IPS DF 4.7 (cell line): Measurements from ENCODE around the gene GALNT17.

Experiments
- DNase-seq: peaks from one replicate; pipeline ENCODE4 v3.0.0-alpha.2; 2013; ENCODE audit warnings: low spot score; ENCODE audit errors: extremely low read depth

Gene GALNT17

GRCh38 chr7:71386152-71386785, 254.3 kb downstream of the GALNT17 start:
- no peak for DNase-seq

DNA sequence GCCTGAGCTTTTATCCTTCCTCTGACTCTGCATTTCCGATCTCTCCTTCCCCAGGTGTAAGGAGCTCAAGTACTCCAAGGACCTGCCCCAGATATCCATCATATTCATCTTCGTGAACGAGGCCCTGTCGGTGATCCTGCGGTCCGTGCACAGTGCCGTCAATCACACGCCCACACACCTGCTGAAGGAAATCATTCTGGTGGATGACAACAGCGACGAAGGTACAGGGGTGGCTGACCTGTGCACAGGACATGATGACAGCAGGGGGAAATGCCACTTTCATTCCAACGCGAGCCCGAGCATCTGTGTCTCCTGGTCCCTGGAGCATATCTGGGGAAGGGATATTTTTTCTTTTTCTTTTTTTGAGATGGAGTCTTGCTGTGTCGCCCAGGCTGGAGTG, 256.2 kb downstream of the GALNT17 start:
- no peak for DNase-seq

- DNase-seq = no peak
Observed at GRCh38 chr7:71389976-71390375, 258.0 kb downstream of the GALNT17 start.

GRCh38 chr7:71393661-71394060, 261.7 kb downstream of the GALNT17 start:
- no peak for DNase-seq

DNA sequence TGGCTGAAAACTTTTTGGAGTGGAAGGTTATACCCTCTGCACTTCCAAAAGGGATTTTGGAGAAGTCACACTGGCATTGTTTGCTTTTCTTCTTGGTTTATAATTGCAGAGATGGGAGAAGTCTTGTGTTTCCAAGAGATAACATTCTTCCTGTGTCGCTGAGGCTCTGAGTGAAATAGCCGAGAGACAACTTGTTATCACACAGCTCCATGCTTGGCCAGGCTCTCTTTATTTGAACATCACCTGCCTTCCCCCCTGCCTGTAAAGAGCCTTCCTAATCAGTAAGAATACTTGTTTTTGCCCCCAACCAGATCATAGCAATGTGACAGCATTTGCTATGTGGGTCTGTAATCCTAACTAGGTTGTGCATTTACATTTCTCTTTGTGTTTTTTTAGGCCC, 270.7 kb downstream of the GALNT17 start:
- no peak for DNase-seq

GRCh38 chr7:71403202-71403946, 271.4 kb downstream of the GALNT17 start:
- no peak for DNase-seq

DNA sequence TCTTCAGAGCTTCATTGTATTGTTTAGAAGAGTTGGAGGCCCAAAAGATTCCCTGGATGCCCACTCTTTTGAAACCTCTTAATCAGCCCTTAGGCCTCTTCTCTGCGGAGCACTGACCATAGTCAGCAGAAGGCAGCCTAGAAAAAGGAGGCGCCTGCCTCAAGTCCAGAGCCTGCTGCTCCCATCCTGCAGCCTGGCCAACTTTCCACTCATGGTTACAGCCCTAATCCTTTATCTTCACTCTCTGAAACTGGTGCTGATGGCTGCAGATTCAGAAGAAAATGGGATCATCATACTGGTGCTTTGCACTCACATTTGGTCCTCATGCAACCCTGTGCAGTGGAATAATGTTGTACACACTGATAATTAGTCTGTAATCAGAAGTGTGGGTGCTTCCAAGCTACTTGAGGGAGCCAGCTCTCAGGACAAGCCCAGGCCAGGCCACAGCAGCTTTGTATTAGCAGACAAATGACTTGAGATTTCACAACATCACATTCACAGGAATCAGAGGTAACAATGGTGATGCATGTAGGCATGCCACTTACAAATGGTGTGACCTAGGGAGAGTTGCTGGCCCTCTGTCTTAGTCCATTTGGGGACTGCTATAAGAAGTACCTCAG, 272.9 kb downstream of the GALNT17 start:
- no peak for DNase-seq

DNA sequence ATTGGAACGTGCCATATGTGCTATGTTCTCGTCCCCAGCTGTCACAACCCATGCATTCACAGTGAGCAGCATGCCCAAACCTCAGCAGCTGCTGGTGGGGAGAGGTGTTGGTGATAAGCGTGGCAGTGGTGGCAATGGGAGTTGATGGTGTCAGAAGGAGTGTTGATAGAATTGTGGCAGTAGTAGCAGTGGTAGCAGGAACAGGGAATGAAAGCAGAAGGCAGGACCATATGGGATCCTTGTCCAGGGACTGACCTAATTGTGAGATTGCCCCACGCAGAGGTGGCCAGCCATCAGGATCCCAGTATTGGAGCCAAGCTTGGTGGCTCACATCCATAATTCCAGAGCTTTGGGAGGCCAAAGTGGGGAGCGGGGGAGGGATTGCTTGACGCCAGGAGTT, 276.3 kb downstream of the GALNT17 start:
- no peak for DNase-seq

- DNase-seq = no peak
Observed at GRCh38 chr7:71409550-71410157, 277.7 kb downstream of the GALNT17 start.

GRCh38 chr7:71411475-71411874, 279.5 kb downstream of the GALNT17 start:
- DNase-seq = no peak

DNA sequence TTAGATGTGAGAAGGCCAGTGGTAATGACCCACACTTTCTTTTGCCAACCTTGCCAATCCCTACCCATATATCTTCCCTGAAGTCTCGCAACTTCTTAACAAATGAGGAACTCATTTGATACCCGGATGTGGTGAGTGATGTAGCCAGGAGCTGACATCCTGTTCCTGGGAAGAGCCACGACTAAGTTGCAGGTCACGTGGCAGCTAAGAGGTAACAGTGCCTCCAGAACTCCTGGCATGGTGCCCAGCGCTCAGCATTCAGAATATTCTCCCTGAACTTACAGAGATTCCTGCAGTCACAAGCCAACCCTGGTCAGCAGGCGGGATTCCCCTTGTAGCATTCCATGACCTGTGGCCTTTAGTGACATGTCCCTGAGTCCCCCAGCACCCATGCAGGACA, 282.5 kb downstream of the GALNT17 start:
- no peak for DNase-seq

- DNase-seq = no peak
Observed at GRCh38 chr7:71419546-71420337, 287.8 kb downstream of the GALNT17 start.

DNA sequence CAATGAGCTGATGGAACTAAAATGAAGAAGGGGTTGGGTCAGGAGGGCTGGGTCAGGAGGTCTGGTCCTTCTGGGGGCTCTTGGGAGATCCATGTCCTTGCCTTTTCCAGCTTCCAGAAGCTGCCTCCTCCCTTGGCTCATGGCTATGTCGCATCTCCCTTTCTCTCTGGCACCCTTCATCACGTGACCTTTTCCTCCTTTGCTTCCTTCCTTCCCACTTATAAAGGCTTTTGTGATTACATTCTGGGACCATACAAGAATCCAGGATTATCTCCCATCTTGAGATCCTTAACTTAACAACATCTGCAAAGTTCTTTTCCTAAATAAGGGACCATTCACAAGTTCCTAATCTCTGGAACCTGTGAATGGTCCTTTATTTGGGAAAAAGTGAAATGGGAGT, 290.2 kb downstream of the GALNT17 start:
- no peak for DNase-seq

GRCh38 chr7:71424166-71425035, 292.5 kb downstream of the GALNT17 start:
- DNase-seq = no peak

DNA sequence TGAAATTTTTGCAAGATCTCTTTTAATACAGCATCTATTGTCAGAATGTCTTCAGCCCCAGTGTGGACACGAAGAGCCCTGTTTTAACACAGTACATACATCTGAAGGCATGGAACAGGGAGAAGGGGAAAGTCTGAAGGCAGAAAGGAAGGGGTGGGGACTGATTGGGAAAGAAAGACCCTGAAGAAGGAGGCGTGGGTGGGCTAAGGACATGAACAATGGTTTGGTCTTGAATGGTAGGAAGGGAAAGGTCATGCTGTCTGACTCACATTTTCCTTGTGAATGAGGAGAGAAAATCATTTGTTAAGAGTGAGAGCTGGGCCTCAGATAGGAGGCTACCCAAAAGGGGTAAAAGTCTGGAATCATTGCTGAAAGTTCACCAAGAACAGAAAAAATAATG, 297.1 kb downstream of the GALNT17 start:
- DNase-seq = no peak

GRCh38 chr7:71430246-71430645, 298.3 kb downstream of the GALNT17 start:
- DNase-seq = no peak

DNA sequence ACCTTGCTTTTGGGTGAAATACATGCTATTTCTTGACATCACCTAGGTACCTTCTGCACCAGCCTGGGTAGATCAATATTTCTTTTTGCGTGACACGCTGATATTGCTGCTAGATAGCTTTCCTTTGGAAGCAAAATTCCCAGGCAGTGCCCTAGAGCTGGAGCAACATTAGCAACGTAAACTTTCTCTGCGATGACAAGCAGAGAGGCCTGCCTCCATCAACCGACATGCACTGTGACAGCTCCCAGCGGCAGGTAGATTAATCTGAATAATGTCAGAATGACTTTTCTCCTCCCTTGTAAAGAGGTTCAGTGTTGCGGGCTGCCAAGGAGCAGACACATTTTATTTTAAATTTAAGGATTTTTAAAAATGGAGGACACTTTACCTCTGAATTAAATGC, 307.4 kb downstream of the GALNT17 start:
- DNase-seq = no peak

GRCh38 chr7:71442492-71443190, 310.7 kb downstream of the GALNT17 start:
- DNase-seq = no peak

GRCh38 chr7:71443191-71443530, 311.2 kb downstream of the GALNT17 start:
- DNase-seq = no peak

DNA sequence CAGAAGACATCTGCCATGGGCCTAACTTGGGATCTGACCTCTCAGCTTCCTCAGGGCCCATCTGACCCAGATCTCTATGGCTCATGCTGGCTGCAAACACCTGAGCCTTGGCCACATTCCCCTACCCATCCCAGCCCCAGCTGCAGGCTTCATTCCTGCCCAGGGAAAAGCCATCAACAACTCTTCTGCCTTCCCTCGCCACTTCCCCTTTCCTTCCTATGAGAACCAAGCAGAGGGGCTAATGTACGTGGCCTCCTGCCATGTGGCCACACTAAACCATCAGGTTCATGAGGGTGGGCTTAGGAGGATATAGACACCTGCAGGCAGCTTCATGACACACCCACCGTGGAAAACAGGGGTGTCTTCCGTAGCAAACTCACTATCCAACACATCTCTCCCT, 312.2 kb downstream of the GALNT17 start:
- no peak for DNase-seq
